IMR-90 (cell line): ENCODE data around the gene AZGP1. TPM values are rescaled to one million over a fixed set of nuclear protein-coding genes. Genes with fewer than 3 reads are reported as not detected.

ENCODE experiments used
- ATAC-seq: fragments of 200-7000 bp; cut with Tn5 transposase; 2 replicates; pipeline ENCODE4 v1.9.1; 2020; ENCODE audit warnings: low read depth, mild to moderate bottlenecking, moderate library complexity
- BruUV-seq: library from RNA; stranded (reverse); fragments of 400-500 nt; replicated peaks from 2 replicates; lab custom pipeline; 2021; lab: Mats Ljungman, UMichigan
- CTCF ChIA-PET: fragments of 300-600 bp; formaldehyde crosslinking; extraction: SDS; loops from one replicate; lab custom pipeline; 2021; ENCODE audit warnings: antibody characterized with exemption; lab: Yijun Ruan, JAX
- POLR2A ChIA-PET: fragments of 300-600 bp; sonication (Branson Sonifier 250); formaldehyde crosslinking; loops from one replicate; lab custom pipeline; 2022; ENCODE audit warnings: antibody characterized with exemption; ENCODE audit not compliant: unreplicated experiment; lab: Charles Lee
- DNase-seq: peaks from one replicate; pipeline ENCODE4 v3.0.0; 2013
- H2AFZ ChIP-seq: replicated peaks from 2 replicates; pipeline ENCODE3; 2013; ENCODE audit warnings: low read length, mild to moderate bottlenecking; ENCODE audit not compliant: poor library complexity
- H2AK5ac ChIP-seq: 2 replicates; pipeline ENCODE4 v1.6.1; 2013; ENCODE audit warnings: low read depth, low read length, inconsistent platforms
- H2AK9ac ChIP-seq: replicated peaks from 2 replicates; pipeline ENCODE3; 2013; ENCODE audit warnings: mild to moderate bottlenecking, low read depth, low read length, moderate library complexity; ENCODE audit not compliant: poor library complexity
- H2BK120ac ChIP-seq: 2 replicates; pipeline ENCODE4 v1.6.1; 2013; ENCODE audit warnings: low read depth, low read length, inconsistent platforms
- H2BK15ac ChIP-seq: 3 replicates; pipeline ENCODE4 v1.6.1; 2013; ENCODE audit warnings: low read depth, low read length, inconsistent platforms
- H2BK20ac ChIP-seq: 2 replicates; pipeline ENCODE4 v1.6.1; 2013; ENCODE audit warnings: low read depth, mild to moderate bottlenecking, inconsistent platforms, low read length, moderate library complexity
- H2BK5ac ChIP-seq: 2 replicates; pipeline ENCODE4 v1.6.1; 2013; ENCODE audit warnings: mild to moderate bottlenecking, low read depth, low read length, inconsistent platforms; ENCODE audit not compliant: poor library complexity, severe bottlenecking
- H3K14ac ChIP-seq: replicated peaks from 2 replicates; pipeline ENCODE4 v1.6.1; 2013; ENCODE audit warnings: low read depth, low read length, inconsistent platforms
- H3K18ac ChIP-seq: 2 replicates; pipeline ENCODE4 v1.6.1; 2013; ENCODE audit warnings: low read depth, low read length, control low read depth
- H3K23ac ChIP-seq: 2 replicates; pipeline ENCODE4 v1.6.1; 2013; ENCODE audit warnings: low read depth, low read length, inconsistent platforms
- H3K27ac ChIP-seq: 2 replicates; pipeline ENCODE4 v1.5.1; 2013; ENCODE audit warnings: mild to moderate bottlenecking, control low read depth, low read length; ENCODE audit not compliant: insufficient read depth
- H3K27me3 ChIP-seq: 2 replicates; pipeline ENCODE4 v1.6.1; 2013; ENCODE audit warnings: low read length; ENCODE audit not compliant: control insufficient read depth, insufficient read depth
- H3K36me3 ChIP-seq: 2 replicates; pipeline ENCODE4 v1.6.1; 2013; ENCODE audit warnings: low read length, mixed read lengths; ENCODE audit not compliant: control insufficient read depth, insufficient read depth
- H3K4ac ChIP-seq: 2 replicates; pipeline ENCODE4 v1.6.1; 2013; ENCODE audit warnings: low read depth, low read length, inconsistent platforms
- H3K4me1 ChIP-seq: 2 replicates; pipeline ENCODE4 v1.6.1; 2013; ENCODE audit warnings: low read length, mixed read lengths; ENCODE audit not compliant: control insufficient read depth, insufficient read depth
- H3K4me2 ChIP-seq: 2 replicates; pipeline ENCODE4 v1.6.1; 2013; ENCODE audit warnings: low read depth, mild to moderate bottlenecking, control low read depth, low read length, moderate library complexity
- H3K4me3 ChIP-seq: 2 replicates; pipeline ENCODE4 v1.5.1; 2013; ENCODE audit warnings: low read depth, mild to moderate bottlenecking, control low read depth, low read length, moderate library complexity; ENCODE audit not compliant: insufficient read depth
- H3K56ac ChIP-seq: 2 replicates; pipeline ENCODE4 v1.6.1; 2013; ENCODE audit warnings: low read length, inconsistent platforms; ENCODE audit not compliant: insufficient read depth; ENCODE audit errors: extremely low read depth
- H3K79me1 ChIP-seq, 2 experiments: 2 replicates each; pipeline ENCODE4 v1.6.1; 2013; ENCODE audit warnings: low read length in 2 of 2, inconsistent platforms in 1 of 2, low read depth in 1 of 2
- H3K9ac ChIP-seq: 2 replicates; pipeline ENCODE4 v1.6.1; 2013; ENCODE audit warnings: low read depth, low read length, control low read depth
- H3K9me1 ChIP-seq: 2 replicates; pipeline ENCODE4 v1.6.1; 2013; ENCODE audit warnings: low read length, inconsistent platforms; ENCODE audit not compliant: insufficient read depth
- H3K9me3 ChIP-seq: 2 replicates; pipeline ENCODE4 v1.6.1; 2013; ENCODE audit warnings: low read length; ENCODE audit not compliant: control insufficient read depth, insufficient read depth
- H4K20me1 ChIP-seq: 2 replicates; pipeline ENCODE4 v1.6.1; 2013; ENCODE audit warnings: low read length, inconsistent platforms; ENCODE audit not compliant: insufficient read depth
- H4K5ac ChIP-seq: 2 replicates; pipeline ENCODE4 v1.6.1; 2013; ENCODE audit warnings: mild to moderate bottlenecking, low read depth, low read length, control low read depth
- H4K8ac ChIP-seq, 2 experiments: 2 replicates each; pipeline ENCODE4 v1.6.1; 2013; ENCODE audit warnings: low read depth in 2 of 2, low read length in 2 of 2, control low read depth in 1 of 2, inconsistent platforms in 1 of 2
- H4K91ac ChIP-seq: 2 replicates; pipeline ENCODE4 v1.6.1; 2013; ENCODE audit warnings: low read depth, low read length, inconsistent platforms; ENCODE audit not compliant: insufficient read depth
- CEBPB ChIP-seq: IDR thresholded peaks from 2 replicates; pipeline ENCODE4 v1.6.1; 2012; ENCODE audit warnings: low read depth, low read length, improper control_type of control experiment
- CHD1 ChIP-seq: IDR thresholded peaks from 2 replicates; pipeline ENCODE4 v1.6.1; 2012; ENCODE audit warnings: low read depth, low read length, improper control_type of control experiment
- FOS ChIP-seq: fragments of 150-350 bp; IDR thresholded peaks from 2 replicates; pipeline ENCODE4 v1.6.1; 2016; ENCODE audit warnings: low read depth, low read length
- MAFK ChIP-seq: IDR thresholded peaks from 2 replicates; pipeline ENCODE4 v1.6.1; 2012; ENCODE audit warnings: low read depth, low read length, improper control_type of control experiment
- MAZ ChIP-seq: IDR thresholded peaks from 2 replicates; pipeline ENCODE4 v1.6.1; 2012; ENCODE audit warnings: low read depth, mild to moderate bottlenecking, low read length, improper control_type of control experiment, moderate library complexity, borderline replicate concordance
- NFE2L2 ChIP-seq: fragments of 150-350 bp; IDR thresholded peaks from 2 replicates; pipeline ENCODE4 v1.6.1; 2016; ENCODE audit warnings: low read depth, mild to moderate bottlenecking, low read length
- POLR2A ChIP-seq: IDR thresholded peaks from 2 replicates; pipeline ENCODE4 v1.6.1; 2012; ENCODE audit warnings: mild to moderate bottlenecking, low read depth, low read length
- RAD21 ChIP-seq: IDR thresholded peaks from 2 replicates; pipeline ENCODE4 v1.6.1; 2012; ENCODE audit warnings: low read length, improper control_type of control experiment
- RCOR1 ChIP-seq: IDR thresholded peaks from 2 replicates; pipeline ENCODE4 v1.6.1; 2012; ENCODE audit warnings: mild to moderate bottlenecking, low read length, improper control_type of control experiment; ENCODE audit not compliant: insufficient replicate concordance
- RFX5 ChIP-seq: IDR thresholded peaks from 2 replicates; pipeline ENCODE4 v1.8.0; 2012; ENCODE audit warnings: low read depth, mild to moderate bottlenecking, low read length, moderate library complexity
- SMC3 ChIP-seq: fragments of 150-350 bp; IDR thresholded peaks from 2 replicates; pipeline ENCODE4 v1.6.1; 2016; ENCODE audit warnings: low read depth, mild to moderate bottlenecking, antibody characterized with exemption, low read length, moderate library complexity
- WGBS, 2 experiments: methylation state at CpG; one replicate each; pipeline versions ENCODE4 v1.1.5 to v1.1.7; 2013; ENCODE audit warnings: missing lambda C conversion rate in 2 of 2; ENCODE audit not compliant: insufficient read length in 1 of 2; ENCODE audit errors: extremely low coverage in 2 of 2; 5-methylcytosine and 5-hydroxymethylcytosine counted together
- dilution Hi-C: fragments of 300-500 bp; cut with HindIII; formaldehyde crosslinking; loops from one replicate; pipeline ENCODE4 v1.14.3; 2018; ENCODE audit warnings: low sequenced_read_pairs; ENCODE audit not compliant: unreplicated experiment
- in situ Hi-C: fragments of 300-500 bp; cut with MboI; formaldehyde crosslinking; loops from 3 replicates; pipeline ENCODE4 v1.14.3; 2019; ENCODE audit warnings: low sequenced_read_pairs, inconsistent platforms, mixed read lengths
- intact Hi-C: fragments of 100-400 bp; cut with micrococcal nuclease; formaldehyde crosslinking; loops from 2 replicates; pipeline ENCODE4 v1.10.0; 2022
- polyA plus RNA-seq, 3 experiments: library from polyadenylated mRNA; depleted of rRNA; stranded (reverse); fragments of >200 nt; gene quantifications; 2 replicates each; pipeline ENCODE4 v1.2.3, GENCODE V29; 2012; ENCODE audit warnings: low replicate concordance in 1 of 3
- total RNA-seq: library from RNA; depleted of rRNA; stranded (reverse); fragments of >200 nt; gene quantifications from 2 replicates; pipeline ENCODE4 v1.2.3, GENCODE V29; 2012
- TF ChIP-seq, protein P1 (sequence below): conservative IDR thresholded peaks from 2 replicates; pipeline ENCODE4 v1.5.1; 2012; ENCODE audit warnings: mild to moderate bottlenecking, low read depth, low read length, improper control_type of control experiment
- TF ChIP-seq, protein P2 (sequence below): fragments of 150-350 bp; IDR thresholded peaks from 2 replicates; pipeline ENCODE4 v1.6.1; 2016; ENCODE audit warnings: low read depth, mild to moderate bottlenecking, low read length, moderate library complexity, borderline replicate concordance
- TF ChIP-seq, protein P3 (sequence below): fragments of 150-350 bp; IDR thresholded peaks from 2 replicates; pipeline ENCODE4 v1.6.1; 2017; ENCODE audit warnings: mild to moderate bottlenecking, antibody characterized with exemption, low read length, low read depth

AZGP1 gene
- total and polyA plus RNA-seq, 2 of the 4 experiments (the other 2 are of a cell fraction): not detected

DNA sequence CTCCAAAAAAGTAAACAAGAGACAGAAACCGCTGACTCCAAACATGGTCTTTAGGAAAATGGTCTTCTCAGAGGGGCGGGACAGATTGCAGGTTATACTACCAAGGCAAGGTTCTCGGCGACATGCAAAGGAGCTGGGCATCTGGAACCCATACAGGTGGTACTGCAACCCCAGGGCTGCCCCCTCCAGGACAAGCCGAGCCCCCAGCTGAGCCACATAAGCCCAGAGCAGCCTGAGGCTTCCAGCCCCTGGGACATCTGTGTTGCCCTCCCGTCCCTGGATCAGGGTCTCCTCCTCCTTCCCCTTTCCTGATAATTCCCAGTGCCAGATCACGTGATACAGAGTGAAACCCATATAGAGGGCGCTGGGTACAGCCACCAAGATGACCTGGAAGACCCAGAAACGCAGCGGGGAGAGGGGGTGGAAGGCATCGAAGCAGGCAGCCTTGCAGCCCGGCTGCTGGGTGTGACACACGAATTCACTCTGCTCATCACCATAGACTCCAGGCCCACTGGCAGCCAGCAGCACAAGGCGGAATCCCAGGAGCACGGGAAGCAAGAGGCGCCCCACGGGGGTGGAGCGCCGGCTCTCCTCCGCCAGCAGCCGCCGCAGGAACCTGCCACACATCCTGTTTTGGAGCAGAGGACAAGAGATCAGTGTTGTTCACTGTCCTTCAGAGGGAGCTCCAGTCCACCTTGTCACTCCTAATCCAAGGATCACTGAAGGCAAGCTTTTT, 46.7 kb downstream of the AZGP1 start, which contains the start of gene GJC3:
Gene GJC3 (minus strand): TSS at position 627 of the 736 bp plus-strand sequence. CDS start 0 bp downstream, at position 627.
- Histone ChIP-seq H3K4ac (no peak within 1 kb of the TSS), H4K20me1 (no peaks in the 10 kb centered on the region), H3K27ac (no peak within 1 kb of the TSS), H3K9me1 (no peaks in the 10 kb centered on the region), H4K5ac (no peak within 1 kb of the TSS), H2BK5ac (no peak within 1 kb of the TSS), H3K18ac (no peak within 1 kb of the TSS), H3K27me3 (peaks cover 21% of the 10 kb centered on the region), H3K4me3 (peak within 1 kb of the TSS; percentile 16; the same call in 1 of the 2 replicates), H3K23ac (no peak within 1 kb of the TSS), H3K56ac (no peak within 1 kb of the TSS; the same call in 1 of the 2 replicates), H3K9ac (peak within 1 kb of the TSS; percentile 32; the same call in 1 of the 2 replicates), H2BK20ac (no peak within 1 kb of the TSS), H3K14ac (0 out of 2 replicates have a peak within 1 kb of the TSS, but pooled peaks have one; percentile 35), H2AK9ac (peak within 1 kb of the TSS; percentile 37), H2AFZ (peak within 1 kb of the TSS; percentile 61), H4K8ac (no peak within 1 kb of the TSS), H3K36me3 (no peaks in the 10 kb centered on the region), H3K9me3 (no peaks in the 10 kb centered on the region), H2BK120ac (no peak within 1 kb of the TSS), H3K4me1 (no peaks in the 10 kb centered on the region), H3K79me1 (no peaks in the 10 kb centered on the region), H3K4me2 (peak within 1 kb of the TSS; percentile 59), H4K91ac (no peak within 1 kb of the TSS), H2AK5ac (no peak within 1 kb of the TSS), H2BK15ac (no peak within 1 kb of the TSS; the same call in 2 of the 3 replicates)
- CTCF ChIA-PET: interaction anchor here (1.4 kb wide), 1 partner anchor 8 kb away, joined by 5 read pairs; no protein-coding TSS in a partner anchor
- intact Hi-C loops (loop anchor here (10.0 kb wide), 1 partner anchor 126 kb away; no protein-coding TSS in a partner anchor), dilution Hi-C loops (no loop called here), in situ Hi-C loops (no loop called here)
- WGBS, 2 experiments: 2% methylated on average over 7 of the region's 22 CpGs; no CpG with 5 or more reads in 1 of the 2 experiments
- POLR2A ChIA-PET: interaction anchor here (0.5 kb wide), 1 partner anchor 34 kb away, joined by 6 read pairs; no protein-coding TSS in a partner anchor
- BruUV-seq: no TSS peak
- ATAC-seq (peak; percentile 91), DNase-seq (peak; percentile 52)
- TF ChIP-seq RAD21 (peak; percentile 36; the same call in 1 of the 2 replicates), FOS (no peak), MAFK (no peak), MAZ (no peak), CHD1 (no peak), SMC3 (0 out of 2 replicates have a peak, but pooled peaks have one; percentile 5), NFE2L2 (no peak), CEBPB (no peak), RFX5 (no peak), RCOR1 (no peak), POLR2A (no peak)
- TF ChIP-seq, protein P1, sequence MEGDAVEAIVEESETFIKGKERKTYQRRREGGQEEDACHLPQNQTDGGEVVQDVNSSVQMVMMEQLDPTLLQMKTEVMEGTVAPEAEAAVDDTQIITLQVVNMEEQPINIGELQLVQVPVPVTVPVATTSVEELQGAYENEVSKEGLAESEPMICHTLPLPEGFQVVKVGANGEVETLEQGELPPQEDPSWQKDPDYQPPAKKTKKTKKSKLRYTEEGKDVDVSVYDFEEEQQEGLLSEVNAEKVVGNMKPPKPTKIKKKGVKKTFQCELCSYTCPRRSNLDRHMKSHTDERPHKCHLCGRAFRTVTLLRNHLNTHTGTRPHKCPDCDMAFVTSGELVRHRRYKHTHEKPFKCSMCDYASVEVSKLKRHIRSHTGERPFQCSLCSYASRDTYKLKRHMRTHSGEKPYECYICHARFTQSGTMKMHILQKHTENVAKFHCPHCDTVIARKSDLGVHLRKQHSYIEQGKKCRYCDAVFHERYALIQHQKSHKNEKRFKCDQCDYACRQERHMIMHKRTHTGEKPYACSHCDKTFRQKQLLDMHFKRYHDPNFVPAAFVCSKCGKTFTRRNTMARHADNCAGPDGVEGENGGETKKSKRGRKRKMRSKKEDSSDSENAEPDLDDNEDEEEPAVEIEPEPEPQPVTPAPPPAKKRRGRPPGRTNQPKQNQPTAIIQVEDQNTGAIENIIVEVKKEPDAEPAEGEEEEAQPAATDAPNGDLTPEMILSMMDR: peak; percentile 38
- TF ChIP-seq, protein P2, sequence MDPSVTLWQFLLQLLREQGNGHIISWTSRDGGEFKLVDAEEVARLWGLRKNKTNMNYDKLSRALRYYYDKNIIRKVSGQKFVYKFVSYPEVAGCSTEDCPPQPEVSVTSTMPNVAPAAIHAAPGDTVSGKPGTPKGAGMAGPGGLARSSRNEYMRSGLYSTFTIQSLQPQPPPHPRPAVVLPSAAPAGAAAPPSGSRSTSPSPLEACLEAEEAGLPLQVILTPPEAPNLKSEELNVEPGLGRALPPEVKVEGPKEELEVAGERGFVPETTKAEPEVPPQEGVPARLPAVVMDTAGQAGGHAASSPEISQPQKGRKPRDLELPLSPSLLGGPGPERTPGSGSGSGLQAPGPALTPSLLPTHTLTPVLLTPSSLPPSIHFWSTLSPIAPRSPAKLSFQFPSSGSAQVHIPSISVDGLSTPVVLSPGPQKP: no peak
- TF ChIP-seq, protein P3, sequence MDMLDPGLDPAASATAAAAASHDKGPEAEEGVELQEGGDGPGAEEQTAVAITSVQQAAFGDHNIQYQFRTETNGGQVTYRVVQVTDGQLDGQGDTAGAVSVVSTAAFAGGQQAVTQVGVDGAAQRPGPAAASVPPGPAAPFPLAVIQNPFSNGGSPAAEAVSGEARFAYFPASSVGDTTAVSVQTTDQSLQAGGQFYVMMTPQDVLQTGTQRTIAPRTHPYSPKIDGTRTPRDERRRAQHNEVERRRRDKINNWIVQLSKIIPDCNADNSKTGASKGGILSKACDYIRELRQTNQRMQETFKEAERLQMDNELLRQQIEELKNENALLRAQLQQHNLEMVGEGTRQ: no peak
